Neural cell (in vitro differentiated cells): ENCODE data around the gene NXPH3. TPM values are rescaled to one million over a fixed set of nuclear protein-coding genes. Genes with fewer than 3 reads are reported as not detected.

Source experiments
- H2AFZ ChIP-seq: fragments of 200-600, 300-800 bp; sonication (generic), shearing (Covaris generic); 2 replicates; pipeline ENCODE4 v1.6.0; 2014; ENCODE audit warnings: low read depth, mild to moderate bottlenecking, antibody characterized with exemption, low read length, moderate library complexity
- H3F3A ChIP-seq: fragments of 200-600 bp; shearing (Covaris generic); 2 replicates; pipeline ENCODE4 v1.6.1; 2016; ENCODE audit warnings: mild to moderate bottlenecking, moderate library complexity, mixed read lengths, antibody characterized with exemption, low read length; ENCODE audit not compliant: insufficient read depth, poor library complexity, severe bottlenecking
- H3K27ac ChIP-seq: fragments of 200-600, 300-800 bp; sonication (generic), shearing (Covaris generic); 2 replicates; pipeline ENCODE4 v1.5.1; 2014; ENCODE audit warnings: mild to moderate bottlenecking, low read length, moderate library complexity
- H3K27me3 ChIP-seq: fragments of 300-800, 200-600 bp; sonication (generic), shearing (Covaris generic); 2 replicates; pipeline ENCODE4 v1.6.0; 2014; ENCODE audit warnings: mild to moderate bottlenecking, low read depth, low read length, moderate library complexity; ENCODE audit not compliant: insufficient read depth
- H3K36me3 ChIP-seq: fragments of 300-800, 200-600 bp; sonication (generic), shearing (Covaris generic); 2 replicates; pipeline ENCODE4 v1.5.1; 2014; ENCODE audit warnings: mild to moderate bottlenecking, antibody characterized with exemption, low read length, moderate library complexity; ENCODE audit not compliant: insufficient read depth
- H3K4me2 ChIP-seq: fragments of 300-800, 200-600 bp; sonication (generic), shearing (Covaris generic); 2 replicates; pipeline ENCODE4 v1.6.0; 2014; ENCODE audit warnings: mild to moderate bottlenecking, low read length
- H3K4me3 ChIP-seq: fragments of 300-800, 200-600 bp; sonication (generic), shearing (Covaris generic); 2 replicates; pipeline ENCODE4 v1.5.1; 2014; ENCODE audit warnings: mild to moderate bottlenecking, low read length, moderate library complexity
- H3K79me2 ChIP-seq: fragments of 200-600 bp; shearing (Covaris generic); replicated peaks from 2 replicates; pipeline ENCODE4 v1.6.0; 2014; ENCODE audit warnings: mild to moderate bottlenecking, low read length, moderate library complexity; ENCODE audit not compliant: insufficient read depth
- H3K9ac ChIP-seq: fragments of 300-800, 200-600 bp; sonication (generic), shearing (Covaris generic); 2 replicates; pipeline ENCODE4 v1.6.1; 2016; ENCODE audit warnings: mild to moderate bottlenecking, low read length, mixed read lengths
- H3K9me2 ChIP-seq: fragments of 200-600 bp; shearing (Covaris generic); 2 replicates; pipeline ENCODE4 v1.6.1; 2016; ENCODE audit warnings: mild to moderate bottlenecking, low read length, mixed read lengths; ENCODE audit not compliant: insufficient read depth
- H3K9me3 ChIP-seq: fragments of 200-600, 300-800 bp; sonication (generic), shearing (Covaris generic); 2 replicates; pipeline ENCODE4 v1.6.1; 2016; ENCODE audit warnings: mild to moderate bottlenecking, mixed run types, low read length, moderate library complexity, mixed read lengths
- H4K20me1 ChIP-seq: fragments of 200-600 bp; shearing (Covaris generic); 2 replicates; pipeline ENCODE4 v1.6.1; 2016; ENCODE audit warnings: mild to moderate bottlenecking, mixed run types; ENCODE audit not compliant: insufficient read depth
- CTCF ChIP-seq: fragments of 450-650 bp; IDR thresholded peaks from 2 replicates; pipeline ENCODE4 v1.5.1; 2014; ENCODE audit warnings: antibody characterized with exemption, mild to moderate bottlenecking, moderate library complexity; ENCODE audit not compliant: poor library complexity, severe bottlenecking
- EP300 ChIP-seq: fragments of 450-650 bp; conservative IDR thresholded peaks from 2 replicates; pipeline ENCODE4 v1.6.1; 2014; ENCODE audit warnings: antibody characterized with exemption, mild to moderate bottlenecking, moderate library complexity; ENCODE audit not compliant: poor library complexity, severe bottlenecking
- EZH2 ChIP-seq: fragments of 200-600, 300-800 bp; shearing (Covaris generic), sonication (generic); IDR thresholded peaks from 2 replicates; pipeline ENCODE4 v1.6.1; 2014; ENCODE audit warnings: antibody characterized with exemption, low read length, borderline replicate concordance, mild to moderate bottlenecking; ENCODE audit not compliant: insufficient read depth, poor library complexity, severe bottlenecking
- MXI1 ChIP-seq: fragments of 450-650 bp; conservative IDR thresholded peaks from 2 replicates; pipeline ENCODE4 v1.6.1; 2014; ENCODE audit warnings: antibody characterized with exemption, mild to moderate bottlenecking; ENCODE audit not compliant: poor library complexity, severe bottlenecking
- POLR2AphosphoS5 ChIP-seq: IDR thresholded peaks from 2 replicates; pipeline ENCODE4 v1.6.1; 2012
- RAD21 ChIP-seq: fragments of 450-650 bp; conservative IDR thresholded peaks from 2 replicates; pipeline ENCODE4 v1.6.1; 2014; ENCODE audit warnings: antibody characterized with exemption, mild to moderate bottlenecking, moderate library complexity
- REST ChIP-seq: IDR thresholded peaks from 2 replicates; pipeline ENCODE4 v1.6.1; 2012; ENCODE audit warnings: borderline replicate concordance
- SMC3 ChIP-seq: fragments of 450-650 bp; conservative IDR thresholded peaks from 2 replicates; pipeline ENCODE4 v1.6.1; 2014; ENCODE audit warnings: antibody characterized with exemption, mild to moderate bottlenecking, moderate library complexity; ENCODE audit not compliant: poor library complexity
- TAF1 ChIP-seq: IDR thresholded peaks from 2 replicates; pipeline ENCODE4 v1.6.1; 2012; ENCODE audit warnings: low read depth
- polyA plus RNA-seq: library from polyadenylated mRNA; depleted of rRNA; stranded (reverse); fragments of >200 nt; gene quantifications from 2 replicates; pipeline ENCODE4 v1.2.3, GENCODE V29; 2014

Gene NXPH3
- polyA plus RNA-seq, 1 donor from 2014 or later = 2.4 TPM

- H3K27ac ChIP-seq = no peak overlapping the region
- H4K20me1 ChIP-seq = no peaks in the 10 kb centered on the region
- no peaks in the 10 kb centered on the region for H3K27me3 ChIP-seq
- no peaks in the 10 kb centered on the region for H3K9me2 ChIP-seq
- H3K79me2 ChIP-seq = no peaks in the 10 kb centered on the region
- H3K9me3 ChIP-seq = no peaks in the 10 kb centered on the region
- H3K4me3 ChIP-seq = no peak overlapping the region
- no peak overlapping the region for H3K4me2 ChIP-seq
- H3K36me3 ChIP-seq = peaks cover 17% of the 10 kb centered on the region
- TF ChIP-seq SMC3 (no peak), MXI1 (no peak), EP300 (no peak), TAF1 (no peak), RAD21 (no peak)
- H3F3A ChIP-seq = no peaks in the 10 kb centered on the region
- H2AFZ ChIP-seq = no peak overlapping the region
- no peak overlapping the region for H3K9ac ChIP-seq
These were observed 27.6 kb downstream of the NXPH3 start for GRCh38 chr17:49603238-49603637.

DNA sequence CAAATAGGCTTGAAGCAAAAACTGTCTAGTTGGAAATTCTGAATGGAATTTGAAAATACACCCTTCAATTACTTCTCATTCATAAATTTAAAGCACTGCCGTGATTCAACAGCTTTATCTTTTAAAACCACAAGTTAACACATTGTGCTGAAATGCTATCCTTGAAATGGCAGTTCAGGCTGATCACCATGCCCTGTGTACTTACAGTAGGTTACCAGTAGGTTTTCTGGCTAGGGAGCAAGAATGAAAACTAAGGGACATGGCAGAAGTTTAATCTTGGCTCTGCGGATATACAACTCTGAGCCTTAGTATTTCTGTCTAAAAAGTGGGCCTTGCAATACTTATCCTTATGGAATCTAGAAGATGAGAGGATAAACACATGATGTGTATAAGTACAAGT lies 28.0 kb downstream of the NXPH3 start:
- Histone ChIP-seq H3K36me3 (peaks cover 22% of the 10 kb centered on the region), H3K9me3 (no peaks in the 10 kb centered on the region), H4K20me1 (no peaks in the 10 kb centered on the region), H3K9me2 (no peaks in the 10 kb centered on the region), H3K27me3 (no peaks in the 10 kb centered on the region), H3K9ac (no peak overlapping the region), H3K4me3 (no peak overlapping the region), H2AFZ (no peak overlapping the region), H3K27ac (no peak overlapping the region), H3K79me2 (no peaks in the 10 kb centered on the region), H3K4me2 (no peak overlapping the region), H3F3A (no peaks in the 10 kb centered on the region)
- TF ChIP-seq TAF1 = no peak
- no peak for TF ChIP-seq REST
- no peak for TF ChIP-seq EP300
- TF ChIP-seq SMC3 = no peak
- TF ChIP-seq RAD21 = no peak
- TF ChIP-seq POLR2AphosphoS5 = no peak
- no peak for TF ChIP-seq EZH2
- no peak for TF ChIP-seq CTCF
- no peak for TF ChIP-seq MXI1

DNA sequence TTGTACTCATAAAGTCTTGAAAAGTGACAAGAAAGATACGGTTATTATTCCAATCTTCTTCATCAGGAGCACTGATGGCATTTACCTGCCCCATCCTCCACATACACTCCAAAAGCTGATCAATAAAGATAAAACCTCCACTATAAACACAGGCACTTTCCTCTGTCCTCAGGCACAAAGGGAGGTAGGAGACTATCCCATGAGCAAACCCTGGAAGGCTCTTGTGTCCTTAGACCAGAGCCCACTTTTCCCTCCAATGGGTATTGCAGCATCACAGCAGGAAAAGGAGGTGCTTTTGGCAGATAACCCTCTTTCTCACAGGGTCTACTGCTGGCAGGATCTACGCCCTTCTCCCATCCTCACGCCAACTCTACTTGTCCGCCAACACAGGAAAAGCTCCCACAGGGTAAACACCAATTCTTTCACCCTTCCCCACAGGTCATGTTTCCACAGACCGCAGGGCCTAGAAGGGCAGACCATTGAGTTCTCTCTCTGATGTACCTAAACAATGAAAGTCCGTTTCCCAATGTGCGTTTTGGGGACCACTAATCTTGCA lies 28.7 kb downstream of the NXPH3 start:
- TF ChIP-seq RAD21 = no peak
- TF ChIP-seq EP300 = no peak
- TF ChIP-seq REST = no peak
- no peak for TF ChIP-seq MXI1
- no peak for TF ChIP-seq CTCF
- no peak for TF ChIP-seq POLR2AphosphoS5
- no peak for TF ChIP-seq SMC3
- Histone ChIP-seq H3K4me2 (no peak overlapping the region), H3F3A (no peaks in the 10 kb centered on the region), H3K9ac (no peak overlapping the region), H3K4me3 (no peak overlapping the region), H3K27ac (no peak overlapping the region), H3K27me3 (no peaks in the 10 kb centered on the region), H2AFZ (no peak overlapping the region), H3K9me3 (no peaks in the 10 kb centered on the region), H3K36me3 (peaks cover 22% of the 10 kb centered on the region), H4K20me1 (no peaks in the 10 kb centered on the region), H3K79me2 (no peaks in the 10 kb centered on the region), H3K9me2 (no peaks in the 10 kb centered on the region)
